ENCODE results near the gene SNX10.

SNX10 gene

GRCh38 chr7:26406433-26406832 lies 114.8 kb downstream of the SNX10 start:
- no peak for DNase-seq

GRCh38 chr7:26409661-26410547 lies 118.2 kb downstream of the SNX10 start:
- no peak for DNase-seq

DNA sequence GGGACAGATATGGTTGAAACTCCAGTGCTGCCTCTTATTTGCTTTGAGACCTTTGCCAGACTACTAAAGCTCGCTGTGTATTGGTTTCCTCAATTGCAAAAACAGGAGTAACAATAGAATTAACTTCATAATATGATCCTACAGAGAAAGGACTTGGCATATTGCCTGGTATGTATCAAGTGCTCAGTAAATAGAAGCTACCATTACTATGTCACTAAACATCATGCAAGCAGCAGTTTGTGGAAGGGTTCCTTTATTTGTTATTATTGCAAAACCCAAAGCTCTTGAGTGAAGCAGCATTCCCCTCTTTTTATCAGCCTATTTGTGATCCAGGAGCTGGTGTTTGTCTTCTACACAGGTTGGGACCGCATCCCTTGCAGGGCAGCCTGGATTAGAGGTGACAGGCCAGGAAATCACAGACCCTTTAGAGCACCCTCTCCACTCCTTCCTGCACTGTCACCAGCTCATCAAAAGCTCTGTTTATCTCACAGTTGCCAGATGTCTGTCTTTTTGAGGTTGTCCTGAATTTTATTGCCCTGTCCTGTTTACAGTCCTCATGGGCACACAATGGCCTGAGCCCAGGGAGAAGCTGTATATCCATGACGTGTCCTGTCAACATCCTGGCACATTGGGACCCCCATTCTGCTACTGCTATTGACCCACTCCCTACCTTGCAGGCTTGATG lies 121.5 kb downstream of the SNX10 start:
- no peak for DNase-seq

DNA sequence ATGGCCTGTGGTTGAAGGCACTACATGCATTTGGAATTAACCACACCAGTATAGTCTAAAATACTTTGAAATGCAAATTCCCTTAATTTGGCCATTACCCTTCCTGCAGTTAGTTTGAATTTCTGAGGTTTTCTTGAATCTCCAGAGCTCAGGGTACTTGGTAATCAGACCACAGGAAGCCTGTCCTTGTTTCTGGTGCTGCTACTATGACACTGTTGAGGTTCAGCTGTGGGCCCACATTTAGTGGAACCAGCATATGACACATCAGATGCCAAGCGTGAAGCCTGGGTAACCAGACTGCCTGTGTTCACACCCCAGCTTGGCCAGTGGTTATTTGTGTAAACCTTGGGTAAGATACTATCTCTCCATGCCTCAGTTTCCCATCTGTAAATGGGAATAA lies 124.3 kb downstream of the SNX10 start:
- no peak for DNase-seq

GRCh38 chr7:26417911-26418413 lies 126.3 kb downstream of the SNX10 start:
- no peak for DNase-seq

DNA sequence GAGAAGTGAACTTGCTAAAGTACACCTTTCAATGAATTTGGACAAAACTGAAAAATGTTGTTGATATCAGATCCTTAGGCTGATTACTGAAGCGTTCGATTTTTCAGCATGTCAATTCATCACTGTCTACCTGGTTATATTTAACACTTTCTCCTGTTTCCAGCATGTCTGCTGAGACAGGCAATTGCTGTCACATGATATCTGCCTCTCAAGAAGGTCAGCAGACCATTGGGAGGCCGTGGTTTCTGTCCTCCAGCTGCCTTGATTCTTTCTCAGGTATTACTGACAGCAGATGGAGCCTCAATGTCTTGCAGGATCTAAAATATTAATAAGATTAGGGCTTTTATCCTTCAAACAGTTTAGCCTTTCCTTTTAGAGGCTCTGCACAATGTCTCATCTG lies 127.5 kb downstream of the SNX10 start:
- no peak for DNase-seq

- DNase-seq, result no peak
These were observed 128.9 kb downstream of the SNX10 start for GRCh38 chr7:26420422-26421019.

GRCh38 chr7:26422761-26423160 lies 131.1 kb downstream of the SNX10 start:
- DNase-seq, result no peak

DNA sequence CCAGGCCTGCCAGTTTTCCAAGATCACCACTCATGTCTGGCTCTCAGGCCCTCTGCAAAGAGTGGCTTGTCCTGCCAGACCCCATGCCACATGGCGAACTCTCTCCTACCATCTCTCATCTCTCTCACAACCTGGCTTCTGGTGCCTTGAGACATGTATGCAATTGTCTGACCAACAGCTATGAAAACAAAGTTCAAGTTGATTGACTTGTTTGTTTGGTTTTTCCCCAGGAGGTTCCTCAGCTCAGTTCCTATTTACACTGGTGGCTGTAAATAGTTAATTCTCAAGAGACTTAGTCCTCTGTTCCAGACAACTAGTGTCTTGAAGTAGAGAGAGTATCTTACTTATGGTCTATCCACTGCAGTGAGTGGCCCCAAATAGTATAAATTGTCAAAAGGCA lies 131.8 kb downstream of the SNX10 start:
- no peak for DNase-seq
